Gastroesophageal sphincter (tissue), 3 donors: ENCODE measurements around the gene SDF2L1.

Experiments
- CTCF ChIP-seq, 4 experiments: fragments of 200-600 bp in 2 of 4; fragments of 450-650 bp in 2 of 4; sonication (generic) in 1 of 4; IDR thresholded peaks; one replicate each; pipeline ENCODE4 v1.5.1; 2017 to 2019; ENCODE audit warnings: antibody characterized with exemption in 4 of 4, mild to moderate bottlenecking in 2 of 4, moderate library complexity in 2 of 4
- EP300 ChIP-seq: sonication (generic); formaldehyde crosslinking; IDR thresholded peaks from one replicate; pipeline ENCODE4 v1.6.1; 2017; ENCODE audit warnings: antibody characterized with exemption, mild to moderate bottlenecking
- POLR2AphosphoS5 ChIP-seq: sonication (generic); formaldehyde crosslinking; IDR thresholded peaks from one replicate; pipeline ENCODE4 v1.6.1; 2017; ENCODE audit warnings: antibody characterized with exemption

DNA sequence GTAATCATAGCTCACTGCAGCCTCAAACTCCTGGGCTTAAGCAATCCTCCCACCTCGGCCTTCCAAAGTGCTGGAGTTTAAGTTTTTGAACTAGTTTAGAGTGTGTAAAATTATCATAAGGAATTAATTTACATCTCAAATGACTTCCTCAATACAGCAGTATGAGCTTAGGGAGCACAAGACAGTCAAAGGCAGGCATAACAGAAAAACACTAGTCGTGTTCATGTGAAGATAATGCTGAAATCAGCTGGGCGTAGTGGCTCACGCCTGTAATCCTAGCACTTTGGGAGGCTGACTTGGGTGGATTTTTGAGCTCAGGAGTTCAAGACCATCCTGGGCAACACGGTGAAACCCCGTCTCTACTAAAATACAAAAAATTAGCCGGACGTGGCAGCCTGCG, 38.1 kb upstream of the SDF2L1 start:
- TF ChIP-seq EP300 (no peak), POLR2AphosphoS5 (no peak), CTCF (IDR thresholded peaks at IDR 0.05) (no peak)
